GM23338 (cell line): ENCODE results near the gene COQ8B. TPM values are rescaled to one million over a fixed set of nuclear protein-coding genes. Genes with fewer than 3 reads are reported as not detected.

ENCODE experiments used
- ATAC-seq: fragments of 200-7000 bp; cut with Tn5 transposase; 3 replicates; pipeline ENCODE4 v1.9.1; 2020
- DNase-seq: peaks from one replicate; pipeline ENCODE4 v3.0.0-alpha.2; 2015; ENCODE audit warnings: low spot score
- H2AFZ ChIP-seq: fragments of 200-600 bp; sonication (generic); 2 replicates; pipeline ENCODE4 v1.8.0; 2016; ENCODE audit warnings: antibody characterized with exemption, mild to moderate bottlenecking, moderate library complexity
- H3F3A ChIP-seq: fragments of 200-600 bp; sonication (generic); replicated peaks from 2 replicates; pipeline ENCODE4 v1.8.0; 2017; ENCODE audit warnings: antibody characterized with exemption, mixed run types, low read depth
- H3K27ac ChIP-seq: fragments of 200-600 bp; sonication (generic); 2 replicates; pipeline ENCODE4 v1.6.1; 2016; ENCODE audit warnings: low read depth
- H3K27me3 ChIP-seq: fragments of 200-600 bp; sonication (generic); 2 replicates; pipeline ENCODE4 v1.8.0; 2016; ENCODE audit warnings: mild to moderate bottlenecking, mixed run types, moderate library complexity; ENCODE audit not compliant: insufficient read depth
- H3K36me3 ChIP-seq: fragments of 200-600 bp; sonication (generic); 2 replicates; pipeline ENCODE4 v1.8.0; 2016; ENCODE audit warnings: mild to moderate bottlenecking; ENCODE audit not compliant: insufficient read depth
- H3K4me1 ChIP-seq: fragments of 200-600 bp; sonication (generic); 2 replicates; pipeline ENCODE4 v1.8.0; 2016; ENCODE audit warnings: mild to moderate bottlenecking, moderate library complexity; ENCODE audit not compliant: insufficient read depth
- H3K4me2 ChIP-seq: fragments of 200-600 bp; sonication (generic); 2 replicates; pipeline ENCODE4 v1.7.1; 2017; ENCODE audit warnings: mixed run types
- H3K4me3 ChIP-seq: fragments of 200-600 bp; sonication (generic); 2 replicates; pipeline ENCODE4 v1.6.1; 2016; ENCODE audit warnings: mixed run types
- H3K79me2 ChIP-seq: fragments of 200-600 bp; sonication (generic); replicated peaks from 2 replicates; pipeline ENCODE4 v1.8.0; 2017; ENCODE audit warnings: mild to moderate bottlenecking; ENCODE audit not compliant: insufficient read depth
- H3K9me2 ChIP-seq: fragments of 200-600 bp; sonication (generic); 2 replicates; pipeline ENCODE4 v1.8.0; 2017; ENCODE audit not compliant: insufficient read depth
- H4K20me1 ChIP-seq: fragments of 200-600 bp; sonication (generic); replicated peaks from 2 replicates; pipeline ENCODE4 v1.8.0; 2017; ENCODE audit warnings: mild to moderate bottlenecking; ENCODE audit not compliant: insufficient read depth
- H3K27ac Mint-ChIP-seq: 2 replicates; pipeline ENCODE4 v1.8.0; 2020; ENCODE audit warnings: inconsistent platforms, mild to moderate bottlenecking, moderate library complexity, mixed read lengths
- H3K27me3 Mint-ChIP-seq: 3 replicates; pipeline ENCODE4 v1.8.0; 2022; ENCODE audit warnings: low read depth, mild to moderate bottlenecking, moderate library complexity, mixed read lengths, inconsistent platforms; ENCODE audit not compliant: insufficient read depth, poor library complexity
- H3K36me3 Mint-ChIP-seq: 3 replicates; pipeline ENCODE4 v1.8.0; 2021; ENCODE audit warnings: low read depth, mild to moderate bottlenecking, inconsistent platforms, moderate library complexity, mixed read lengths
- H3K4me1 Mint-ChIP-seq: 3 replicates; pipeline ENCODE4 v1.8.0; 2020; ENCODE audit warnings: mild to moderate bottlenecking, inconsistent platforms, mixed read lengths
- H3K4me3 Mint-ChIP-seq: 3 replicates; pipeline ENCODE4 v1.8.0; 2021; ENCODE audit warnings: moderate library complexity, mild to moderate bottlenecking, inconsistent platforms, mixed read lengths
- H3K9me3 Mint-ChIP-seq: 3 replicates; pipeline ENCODE4 v1.8.0; 2020; ENCODE audit warnings: moderate library complexity, mild to moderate bottlenecking, inconsistent platforms, mixed read lengths
- ETS1 ChIP-seq: IDR thresholded peaks from 2 replicates; pipeline ENCODE4 v1.6.1; 2016; ENCODE audit warnings: antibody characterized with exemption
- EZH2phosphoT487 ChIP-seq: fragments of 200-600 bp; sonication (generic); IDR thresholded peaks from one replicate; pipeline ENCODE4 v1.8.1; 2018; ENCODE audit warnings: antibody characterized with exemption; ENCODE audit not compliant: unreplicated experiment
- POLR2AphosphoS5 ChIP-seq: IDR thresholded peaks from 2 replicates; pipeline ENCODE4 v1.6.1; 2016; ENCODE audit warnings: antibody characterized with exemption, low read depth
- REST ChIP-seq: IDR thresholded peaks from one replicate; pipeline ENCODE4 v1.6.1; 2018; ENCODE audit warnings: antibody characterized with exemption; ENCODE audit not compliant: unreplicated experiment
- STAT1 ChIP-seq: IDR thresholded peaks from one replicate; pipeline ENCODE4 v1.6.1; 2016; ENCODE audit warnings: antibody characterized with exemption; ENCODE audit not compliant: unreplicated experiment
- ZNF114 ChIP-seq: fragments of 250-450 bp; sonication (Bioruptor Pico); IDR thresholded peaks from 2 replicates; pipeline ENCODE4 v1.5.0; 2020; ENCODE audit warnings: mild to moderate bottlenecking, moderate library complexity
- ZNF331 ChIP-seq: fragments of 250-450 bp; sonication (Bioruptor Pico); IDR thresholded peaks from 2 replicates; pipeline ENCODE4 v1.5.0; 2020; ENCODE audit warnings: low read depth, mild to moderate bottlenecking, moderate library complexity
- polyA plus RNA-seq: library from polyadenylated mRNA; unstranded; fragments of >200 nt; fragmentation: Nextera tagmentation; extraction: Ambion mirVana; gene quantifications from 2 replicates; pipeline ENCODE4 v1.2.1, GENCODE V29; 2016
- total RNA-seq: library from RNA; depleted of rRNA; stranded (reverse); fragments of >200 nt; shearing (Covaris generic); gene quantifications from 2 replicates; pipeline ENCODE4 v1.2.3, GENCODE V29; 2014

Gene COQ8B
- total and polyA plus RNA-seq, 2 experiments from 2014 or later = 13.9 to 59.6 TPM

GRCh38 chr19:40719414-40719894 lies 2.8 kb upstream of the COQ8B start (continued):
- TF ChIP-seq REST (no peak), STAT1 (no peak), ZNF331 (CRISPR knock-in tag) (no peak), ZNF114 (CRISPR knock-in tag) (no peak), EZH2phosphoT487 (no peak)

GRCh38 chr19:40718774-40719391 lies 2.2 kb upstream of the COQ8B start:
- peak; percentile 54 for DNase-seq
- ATAC-seq = peak; percentile 3
- Mint-ChIP-seq H3K9me3 (no peaks in the 10 kb centered on the region), H3K27me3 (peaks cover 12% of the 10 kb centered on the region), H3K36me3 (peaks cover 21% of the 10 kb centered on the region), H3K4me1 (peaks cover 23% of the 10 kb centered on the region), H3K4me3 (peak overlapping the region; percentile 79), H3K27ac (peak overlapping the region; percentile 79)
- Histone ChIP-seq H3K9me2 (no peaks in the 10 kb centered on the region), H3K4me1 (peaks cover 22% of the 10 kb centered on the region), H3K27me3 (no peaks in the 10 kb centered on the region), H3F3A (peaks cover 15% of the 10 kb centered on the region; the same call in 1 of the 2 replicates), H3K36me3 (no peaks in the 10 kb centered on the region), H2AFZ (peak overlapping the region; percentile 72; the same call in 1 of the 2 replicates), H3K27ac (peak overlapping the region; percentile 84), H3K4me3 (peak overlapping the region; percentile 99), H3K79me2 (peaks cover 38% of the 10 kb centered on the region), H4K20me1 (peaks cover 10% of the 10 kb centered on the region), H3K4me2 (peak overlapping the region; percentile 96)
- TF ChIP-seq POLR2AphosphoS5 = no peak
- TF ChIP-seq ETS1 = no peak
- no peak for TF ChIP-seq ZNF331 (CRISPR knock-in tag)
- no peak for TF ChIP-seq STAT1
- no peak for TF ChIP-seq REST
